IPS-18c (cell line): Measurements from ENCODE around the gene KCNK1.
A peak's percentile ranks its signal among the peaks of the same experiment; 100 is the strongest.

Experiments used
- H3K4me3 ChIP-seq: 2 replicates; pipeline ENCODE4 v1.7.0; 2013; ENCODE audit warnings: low read depth, mild to moderate bottlenecking, low read length, moderate library complexity; ENCODE audit not compliant: insufficient read depth
- H3K9me3 ChIP-seq: one replicate; pipeline ENCODE4 v1.6.1; 2013; ENCODE audit warnings: mild to moderate bottlenecking, low read length, moderate library complexity; ENCODE audit not compliant: control insufficient read depth, insufficient read depth

The KCNK1 gene

GRCh38 chr1:233613252-233614172, at the start of gene KCNK1:
TSS of gene KCNK1 (plus strand) at chr1:233614106. CDS start at chr1:233614172, 66 bp downstream.
- Histone ChIP-seq H3K9me3 (peaks cover 2% of the 10 kb centered on the region), H3K4me3 (peak within 1 kb of the TSS; percentile 81)

GRCh38 chr1:233565313-233565712, 48.6 kb upstream of the KCNK1 start:
- Histone ChIP-seq H3K4me3 (no peak overlapping the region), H3K9me3 (no peaks in the 10 kb centered on the region)

GRCh38 chr1:233566886-233567285, 47.0 kb upstream of the KCNK1 start:
- no peak overlapping the region for H3K4me3 ChIP-seq
- H3K9me3 ChIP-seq: no peaks in the 10 kb centered on the region

GRCh38 chr1:233569636-233570035, 44.3 kb upstream of the KCNK1 start:
- Histone ChIP-seq H3K9me3 (no peaks in the 10 kb centered on the region), H3K4me3 (no peak overlapping the region)

- H3K4me3 ChIP-seq: no peak overlapping the region
- H3K9me3 ChIP-seq: no peaks in the 10 kb centered on the region
Observed at GRCh38 chr1:233570216-233570615, 43.7 kb upstream of the KCNK1 start.

GRCh38 chr1:233570706-233571105, 43.2 kb upstream of the KCNK1 start:
- Histone ChIP-seq H3K4me3 (no peak overlapping the region), H3K9me3 (no peaks in the 10 kb centered on the region)

GRCh38 chr1:233572896-233573295, 41.0 kb upstream of the KCNK1 start:
- Histone ChIP-seq H3K4me3 (no peak overlapping the region), H3K9me3 (no peaks in the 10 kb centered on the region)

- Histone ChIP-seq H3K4me3 (no peak overlapping the region), H3K9me3 (no peaks in the 10 kb centered on the region)
Observed at GRCh38 chr1:233575450-233575849, 38.5 kb upstream of the KCNK1 start.

GRCh38 chr1:233582439-233582838, 31.5 kb upstream of the KCNK1 start:
- Histone ChIP-seq H3K9me3 (no peaks in the 10 kb centered on the region), H3K4me3 (no peak overlapping the region)

- Histone ChIP-seq H3K4me3 (no peak overlapping the region), H3K9me3 (no peaks in the 10 kb centered on the region)
Observed at GRCh38 chr1:233584376-233584775, 29.5 kb upstream of the KCNK1 start.

- H3K4me3 ChIP-seq: no peak overlapping the region
- H3K9me3 ChIP-seq: no peaks in the 10 kb centered on the region
Observed at GRCh38 chr1:233584931-233585330, 29.0 kb upstream of the KCNK1 start.

GRCh38 chr1:233586301-233586700, 27.6 kb upstream of the KCNK1 start:
- Histone ChIP-seq H3K9me3 (no peaks in the 10 kb centered on the region), H3K4me3 (no peak overlapping the region)

- Histone ChIP-seq H3K4me3 (no peak overlapping the region), H3K9me3 (no peaks in the 10 kb centered on the region)
Observed at GRCh38 chr1:233587196-233587595, 26.7 kb upstream of the KCNK1 start.

GRCh38 chr1:233587958-233588799, 25.7 kb upstream of the KCNK1 start:
- no peak overlapping the region for H3K4me3 ChIP-seq
- H3K9me3 ChIP-seq: no peaks in the 10 kb centered on the region

- H3K4me3 ChIP-seq: no peak overlapping the region
- no peaks in the 10 kb centered on the region for H3K9me3 ChIP-seq
Observed at GRCh38 chr1:233597489-233597901, 16.4 kb upstream of the KCNK1 start.

- Histone ChIP-seq H3K4me3 (no peak overlapping the region), H3K9me3 (peaks cover 2% of the 10 kb centered on the region)
Observed at GRCh38 chr1:233598891-233599541, 14.9 kb upstream of the KCNK1 start.

GRCh38 chr1:233599542-233600073, 14.3 kb upstream of the KCNK1 start:
- H3K4me3 ChIP-seq: no peak overlapping the region

More at GRCh38 chr1:233599542-233600073, 14.3 kb upstream of the KCNK1 start:
- H3K9me3 ChIP-seq: peaks cover 2% of the 10 kb centered on the region
